GM12864 (cell line): Measurements from ENCODE around the gene HDHD2.
"Not testable (repeated sequence)": the region's sequence is repeated elsewhere in the genome, so short reads cannot be mapped to it uniquely, and the experiment has no call there.

Source experiments
- DNase-seq: peaks from one replicate; pipeline ENCODE4 v3.0.0-alpha.2; 2011; ENCODE audit warnings: low read depth
- H3K4me3 ChIP-seq: 2 replicates; pipeline ENCODE4 v1.5.1; 2011; ENCODE audit warnings: mild to moderate bottlenecking, low read depth, low read length, control low read depth
- TF ChIP-seq, protein P1 (sequence below): IDR thresholded peaks from 2 replicates; pipeline ENCODE4 v1.5.1; 2011; ENCODE audit warnings: low read depth, mild to moderate bottlenecking, moderate library complexity, low read length, control low read depth, inconsistent platforms; ENCODE audit errors: missing control alignments

The HDHD2 gene, protein sequence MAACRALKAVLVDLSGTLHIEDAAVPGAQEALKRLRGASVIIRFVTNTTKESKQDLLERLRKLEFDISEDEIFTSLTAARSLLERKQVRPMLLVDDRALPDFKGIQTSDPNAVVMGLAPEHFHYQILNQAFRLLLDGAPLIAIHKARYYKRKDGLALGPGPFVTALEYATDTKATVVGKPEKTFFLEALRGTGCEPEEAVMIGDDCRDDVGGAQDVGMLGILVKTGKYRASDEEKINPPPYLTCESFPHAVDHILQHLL

DNA sequence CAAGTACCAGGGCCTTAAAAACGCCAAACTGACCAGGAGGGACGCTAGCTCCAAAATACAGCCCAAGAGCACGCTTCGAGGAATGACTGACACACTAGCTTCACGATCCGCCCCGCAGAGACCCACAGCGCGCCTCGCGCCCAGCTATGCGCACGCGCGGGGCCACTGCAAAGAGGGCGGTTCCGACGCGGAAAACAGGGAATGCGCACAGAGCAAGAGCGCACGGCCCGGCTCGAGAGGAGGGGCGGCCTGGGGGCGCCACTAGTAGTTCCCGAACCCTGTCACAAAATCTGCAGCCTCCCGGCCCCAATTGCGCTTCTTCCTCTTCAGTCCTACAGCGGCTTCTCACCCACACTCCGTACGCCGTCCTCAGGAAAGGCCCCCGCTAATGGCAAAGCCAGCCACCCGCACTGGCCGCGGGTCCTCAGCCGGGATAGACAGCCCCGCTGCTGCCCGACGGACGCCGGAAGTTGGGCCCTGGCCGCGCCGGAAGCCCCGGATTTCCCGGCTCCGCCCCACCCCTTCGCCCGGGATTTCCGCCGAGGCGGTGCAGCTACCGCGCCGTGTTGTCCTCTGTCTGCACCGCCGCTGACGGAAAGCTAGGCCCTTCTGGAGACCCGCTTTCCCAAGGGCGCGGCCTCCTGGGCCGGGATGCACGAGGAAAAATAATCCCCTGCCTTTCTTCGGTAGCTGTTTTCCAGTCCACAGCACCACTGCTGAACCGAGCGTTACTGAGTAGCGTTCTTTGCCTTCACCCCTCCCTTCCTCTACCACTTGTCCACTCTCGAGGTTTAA, at the start of gene HDHD2:
Gene HDHD2 (minus strand): TSS at position 472 of the 795 bp plus-strand sequence. CDS start 14,061 bp downstream, outside the sequence.
- TF ChIP-seq, protein P1, sequence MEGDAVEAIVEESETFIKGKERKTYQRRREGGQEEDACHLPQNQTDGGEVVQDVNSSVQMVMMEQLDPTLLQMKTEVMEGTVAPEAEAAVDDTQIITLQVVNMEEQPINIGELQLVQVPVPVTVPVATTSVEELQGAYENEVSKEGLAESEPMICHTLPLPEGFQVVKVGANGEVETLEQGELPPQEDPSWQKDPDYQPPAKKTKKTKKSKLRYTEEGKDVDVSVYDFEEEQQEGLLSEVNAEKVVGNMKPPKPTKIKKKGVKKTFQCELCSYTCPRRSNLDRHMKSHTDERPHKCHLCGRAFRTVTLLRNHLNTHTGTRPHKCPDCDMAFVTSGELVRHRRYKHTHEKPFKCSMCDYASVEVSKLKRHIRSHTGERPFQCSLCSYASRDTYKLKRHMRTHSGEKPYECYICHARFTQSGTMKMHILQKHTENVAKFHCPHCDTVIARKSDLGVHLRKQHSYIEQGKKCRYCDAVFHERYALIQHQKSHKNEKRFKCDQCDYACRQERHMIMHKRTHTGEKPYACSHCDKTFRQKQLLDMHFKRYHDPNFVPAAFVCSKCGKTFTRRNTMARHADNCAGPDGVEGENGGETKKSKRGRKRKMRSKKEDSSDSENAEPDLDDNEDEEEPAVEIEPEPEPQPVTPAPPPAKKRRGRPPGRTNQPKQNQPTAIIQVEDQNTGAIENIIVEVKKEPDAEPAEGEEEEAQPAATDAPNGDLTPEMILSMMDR = no peak
- peak within 1 kb of the TSS; percentile 72 for H3K4me3 ChIP-seq
- DNase-seq = peak; percentile 37

DNA sequence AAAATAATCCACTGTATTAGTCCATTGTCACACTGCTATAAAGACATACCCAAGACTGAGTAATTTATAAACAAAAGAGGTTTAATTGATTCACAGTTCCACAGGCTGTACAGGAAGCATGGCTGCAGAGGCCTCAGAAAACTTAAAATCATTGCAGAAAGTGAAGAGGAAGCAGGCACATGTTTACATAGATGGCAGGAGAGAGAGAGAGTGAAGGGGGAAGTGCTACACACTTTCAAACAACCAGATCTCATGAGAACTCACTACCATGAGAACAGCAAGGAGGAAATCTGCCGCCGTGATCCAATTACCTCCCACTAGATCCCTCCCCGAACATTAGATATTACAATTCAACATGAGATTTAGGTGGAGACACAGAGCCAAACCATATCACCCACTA, 45.7 kb upstream of the HDHD2 start:
- not testable (repeated sequence) for DNase-seq, H3K4me3 ChIP-seq

DNA sequence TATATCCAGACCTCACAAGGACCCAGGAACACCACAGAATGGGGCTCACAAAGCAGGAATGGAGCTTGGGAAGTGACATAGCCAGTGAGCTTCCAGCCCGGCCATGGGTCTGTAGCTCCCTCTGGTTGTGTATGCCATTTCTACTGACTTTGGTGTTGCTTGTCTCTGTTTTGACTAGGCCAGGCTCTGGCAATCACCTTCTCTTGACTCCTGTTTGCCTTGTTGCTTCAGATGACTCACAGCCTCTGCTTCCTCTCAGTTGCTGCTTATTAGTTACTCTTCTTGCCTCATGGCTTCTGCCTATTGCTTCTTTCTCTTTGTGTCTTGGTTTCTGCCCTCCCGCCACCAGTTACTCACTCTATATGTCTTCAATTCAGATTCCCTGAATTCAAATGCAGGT, 41.7 kb upstream of the HDHD2 start:
- no peak overlapping the region for H3K4me3 ChIP-seq
- TF ChIP-seq, protein P1 = no peak
- no peak for DNase-seq

DNA sequence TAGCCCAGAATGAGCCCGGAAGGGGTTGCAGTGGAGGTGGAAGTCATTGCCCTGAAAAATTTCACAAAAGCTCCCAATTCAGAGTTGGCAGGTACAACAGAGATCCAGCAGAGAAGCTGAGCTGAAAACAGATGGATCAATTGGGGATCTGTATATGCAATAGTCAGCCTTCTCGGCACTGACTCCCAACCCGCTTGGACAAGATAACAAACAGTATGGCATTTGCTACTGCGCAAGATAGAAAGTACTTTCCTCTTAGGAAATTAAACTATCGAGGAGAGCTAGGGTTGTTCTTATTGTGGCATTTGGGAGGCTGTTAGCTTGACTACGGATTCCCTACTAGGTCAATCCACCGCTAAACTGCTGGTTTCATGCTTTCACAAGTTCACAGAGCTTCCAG, 37.4 kb upstream of the HDHD2 start:
- TF ChIP-seq, protein P1 = no peak

DNA sequence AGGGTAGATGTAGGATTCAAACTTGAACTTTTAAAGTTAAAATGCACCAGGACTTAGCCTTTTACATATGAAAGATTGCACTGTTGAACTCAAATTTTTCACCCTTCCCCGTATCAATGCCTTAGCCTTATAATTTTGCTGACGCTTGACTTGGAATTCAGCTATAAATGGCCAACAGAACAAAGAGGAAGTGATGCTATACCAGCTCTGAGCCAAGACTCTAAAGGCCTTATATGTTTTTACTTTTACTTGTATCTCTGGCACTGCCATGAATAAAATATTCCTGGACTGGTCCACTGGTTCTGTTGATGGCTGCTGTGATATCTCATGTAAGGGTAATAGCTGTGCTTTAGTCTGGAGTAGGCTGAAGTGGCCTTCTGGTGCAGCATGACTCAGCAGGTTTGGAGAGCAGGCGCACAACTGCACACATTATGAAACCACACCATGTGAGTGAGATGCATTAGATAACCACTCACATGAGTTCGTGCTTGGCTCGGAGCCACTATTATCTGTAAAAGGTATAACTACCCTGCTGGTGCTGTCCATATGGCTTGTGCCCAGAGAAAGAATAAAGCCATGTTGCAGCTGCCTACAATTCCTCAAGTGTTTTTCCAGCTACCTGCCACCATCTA, 34.2 kb upstream of the HDHD2 start:
- DNase-seq = no peak
- no peak overlapping the region for H3K4me3 ChIP-seq
- TF ChIP-seq, protein P1 = no peak

More for the DNA sequence above, 37.4 kb upstream of the HDHD2 start:
- no peak for DNase-seq
- H3K4me3 ChIP-seq = no peak overlapping the region

DNA sequence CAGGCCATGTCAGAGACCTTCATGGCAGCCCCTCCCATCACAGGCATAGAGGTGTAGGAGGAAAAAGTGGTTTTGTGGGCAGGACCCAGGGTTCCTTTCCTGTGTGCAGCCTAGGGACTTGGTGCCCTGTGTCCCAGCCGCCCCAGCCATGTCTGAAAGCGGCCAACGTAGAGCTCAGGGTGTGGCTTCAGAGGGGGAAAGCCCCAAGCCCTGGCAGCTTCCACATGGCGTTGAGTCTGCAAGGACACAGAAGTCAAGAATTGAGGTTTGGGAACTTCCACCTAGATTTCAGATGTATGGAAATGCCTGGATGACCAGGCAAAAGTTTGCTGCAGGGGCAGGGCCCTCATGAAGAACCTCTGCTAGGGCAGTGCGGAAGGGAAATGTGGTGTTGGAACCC, 31.9 kb upstream of the HDHD2 start:
- DNase-seq, H3K4me3 ChIP-seq: not testable (repeated sequence)

DNA sequence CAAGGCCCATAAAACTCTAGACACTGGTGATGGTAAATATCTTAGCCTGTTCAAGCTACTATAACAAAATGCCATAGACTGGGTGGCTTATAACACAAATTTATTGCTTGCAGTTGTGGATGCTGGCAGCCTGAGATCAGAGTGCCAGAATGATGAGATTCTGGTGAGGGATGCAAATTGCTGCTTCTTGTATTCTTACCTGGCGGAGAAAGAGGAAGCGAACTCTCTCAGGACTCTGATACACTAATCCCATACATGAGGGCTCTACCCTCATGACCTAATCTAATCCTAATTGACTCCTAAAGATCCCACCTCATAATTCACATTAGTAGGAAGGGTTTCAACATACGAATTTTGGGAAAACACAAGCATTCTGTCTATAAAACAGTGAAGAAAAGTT, 30.5 kb upstream of the HDHD2 start:
- H3K4me3 ChIP-seq = no peak overlapping the region
- TF ChIP-seq, protein P1 = no peak
- DNase-seq = no peak
